Measurements from ENCODE around the gene LIMCH1. TPM values are rescaled to one million over a fixed set of nuclear protein-coding genes. Genes with fewer than 3 reads are reported as not detected.
"Not testable (repeated sequence)": the region's sequence is repeated elsewhere in the genome, so short reads cannot be mapped to it uniquely, and the experiment has no call there.

Gene LIMCH1
- total RNA-seq, 2 experiments from 2014 or later, result not detected

- H3K4me1 Mint-ChIP-seq, result no peaks in the 10 kb centered on the region
- no peak overlapping the region for H3K4me3 Mint-ChIP-seq
- peaks cover 8% of the 10 kb centered on the region for H3K27me3 Mint-ChIP-seq
- POLR2A ChIA-PET, result no interaction called here
- no peak overlapping the region for H3K27ac Mint-ChIP-seq
- DNase-seq (no peak), ATAC-seq (no peak)
- intact Hi-C loops (cut with DNase I, micrococcal nuclease), result no loop called here
- no peaks in the 10 kb centered on the region for H3K36me3 Mint-ChIP-seq (ENCODE audit: low read depth)
- no peaks in the 10 kb centered on the region for H3K9me3 Mint-ChIP-seq (ENCODE audit: low read depth)
- CTCF ChIA-PET, result no interaction called here
Observed at GRCh38 chr4:41701983-41702382, 164.0 kb downstream of the LIMCH1 start.

- no peak for DNase-seq
- Mint-ChIP-seq H3K4me3 (no peak overlapping the region), H3K4me1 (no peaks in the 10 kb centered on the region), H3K9me3 (ENCODE audit: low read depth) (no peaks in the 10 kb centered on the region), H3K27me3 (peaks cover 7% of the 10 kb centered on the region), H3K36me3 (ENCODE audit: low read depth) (no peaks in the 10 kb centered on the region), H3K27ac (no peak overlapping the region)
- intact Hi-C loops (cut with DNase I, micrococcal nuclease), result no loop called here
- CTCF ChIA-PET, result no interaction called here
- ATAC-seq, result no peak
- POLR2A ChIA-PET, result no interaction called here
Observed at GRCh38 chr4:41702770-41703169, 164.8 kb downstream of the LIMCH1 start.

- Mint-ChIP-seq H3K4me3 (no peak overlapping the region), H3K4me1 (no peaks in the 10 kb centered on the region), H3K36me3 (ENCODE audit: low read depth) (no peaks in the 10 kb centered on the region), H3K27ac (no peak overlapping the region), H3K9me3 (ENCODE audit: low read depth) (no peaks in the 10 kb centered on the region), H3K27me3 (peaks cover 8% of the 10 kb centered on the region)
- ChIA-PET POLR2A (no interaction called here), CTCF (no interaction called here)
- no peak for DNase-seq
- intact Hi-C loops (cut with DNase I, micrococcal nuclease), result no loop called here
- ATAC-seq, result no peak
Observed at GRCh38 chr4:41703785-41704184, 165.8 kb downstream of the LIMCH1 start.

- ChIA-PET CTCF (no interaction called here), POLR2A (no interaction called here)
- DNase-seq, result no peak
- Mint-ChIP-seq H3K27me3 (peaks cover 4% of the 10 kb centered on the region), H3K9me3 (ENCODE audit: low read depth) (peaks cover 5% of the 10 kb centered on the region), H3K36me3 (ENCODE audit: low read depth) (no peaks in the 10 kb centered on the region), H3K4me3 (no peak overlapping the region), H3K4me1 (no peaks in the 10 kb centered on the region), H3K27ac (no peak overlapping the region)
- intact Hi-C loops (cut with DNase I, micrococcal nuclease), result no loop called here
- no peak for ATAC-seq
Observed at GRCh38 chr4:41709844-41710481, 172.0 kb downstream of the LIMCH1 start.

- ATAC-seq, result not testable (repeated sequence)
Observed at GRCh38 chr4:41711654-41712053, 173.7 kb downstream of the LIMCH1 start.

GRCh38 chr4:41712425-41712824 lies 174.5 kb downstream of the LIMCH1 start:
- ATAC-seq, result no peak
- Mint-ChIP-seq H3K9me3 (ENCODE audit: low read depth) (peaks cover 5% of the 10 kb centered on the region), H3K27me3 (peaks cover 4% of the 10 kb centered on the region), H3K27ac (no peak overlapping the region), H3K4me3 (no peak overlapping the region), H3K36me3 (ENCODE audit: low read depth) (no peaks in the 10 kb centered on the region), H3K4me1 (no peaks in the 10 kb centered on the region)
- intact Hi-C loops (cut with DNase I, micrococcal nuclease), result no loop called here
- no peak for DNase-seq
- ChIA-PET CTCF (no interaction called here), POLR2A (no interaction called here)

More at GRCh38 chr4:41711654-41712053, 173.7 kb downstream of the LIMCH1 start:
- CTCF ChIA-PET; H3K4me1 Mint-ChIP-seq; H3K27me3 Mint-ChIP-seq; DNase-seq; intact Hi-C loops (cut with DNase I, micrococcal nuclease); H3K27ac Mint-ChIP-seq; POLR2A ChIA-PET; H3K4me3 Mint-ChIP-seq; H3K9me3 Mint-ChIP-seq (ENCODE audit: low read depth); H3K36me3 Mint-ChIP-seq (ENCODE audit: low read depth): not testable (repeated sequence)

GRCh38 chr4:41713768-41714167 lies 175.8 kb downstream of the LIMCH1 start:
- ChIA-PET CTCF (no interaction called here), POLR2A (no interaction called here)
- Mint-ChIP-seq H3K36me3 (ENCODE audit: low read depth) (no peaks in the 10 kb centered on the region), H3K9me3 (ENCODE audit: low read depth) (peaks cover 5% of the 10 kb centered on the region), H3K4me1 (no peaks in the 10 kb centered on the region), H3K4me3 (no peak overlapping the region), H3K27me3 (peaks cover 2% of the 10 kb centered on the region), H3K27ac (no peak overlapping the region)
- ATAC-seq (no peak), DNase-seq (no peak)
- intact Hi-C loops (cut with DNase I, micrococcal nuclease), result no loop called here

- intact Hi-C loops (cut with DNase I, micrococcal nuclease), result no loop called here
- ChIA-PET CTCF (no interaction called here), POLR2A (no interaction called here)
- Mint-ChIP-seq H3K27ac (no peak overlapping the region), H3K4me1 (no peaks in the 10 kb centered on the region), H3K9me3 (ENCODE audit: low read depth) (peaks cover 5% of the 10 kb centered on the region), H3K27me3 (peaks cover 4% of the 10 kb centered on the region), H3K4me3 (no peak overlapping the region), H3K36me3 (ENCODE audit: low read depth) (no peaks in the 10 kb centered on the region)
- ATAC-seq, result no peak
- no peak for DNase-seq
Observed at GRCh38 chr4:41714364-41715000, 176.5 kb downstream of the LIMCH1 start.

- intact Hi-C loops (cut with DNase I, micrococcal nuclease), result no loop called here
- no peak for DNase-seq
- no peak for ATAC-seq
- Mint-ChIP-seq H3K4me1 (no peaks in the 10 kb centered on the region), H3K27me3 (peaks cover 8% of the 10 kb centered on the region), H3K27ac (no peak overlapping the region), H3K36me3 (ENCODE audit: low read depth) (no peaks in the 10 kb centered on the region), H3K9me3 (ENCODE audit: low read depth) (peaks cover 8% of the 10 kb centered on the region), H3K4me3 (no peak overlapping the region)
- CTCF ChIA-PET, result no interaction called here
- POLR2A ChIA-PET, result no interaction called here
Observed at GRCh38 chr4:41715155-41715554, 177.2 kb downstream of the LIMCH1 start.

GRCh38 chr4:41718907-41719306 lies 180.9 kb downstream of the LIMCH1 start:
- no peak for ATAC-seq
- H3K27ac Mint-ChIP-seq, result no peak overlapping the region
- H3K4me3 Mint-ChIP-seq, result no peak overlapping the region
- no peaks in the 10 kb centered on the region for H3K4me1 Mint-ChIP-seq
- H3K9me3 Mint-ChIP-seq (ENCODE audit: low read depth), result peaks cover 5% of the 10 kb centered on the region
- H3K36me3 Mint-ChIP-seq (ENCODE audit: low read depth), result no peaks in the 10 kb centered on the region
- H3K27me3 Mint-ChIP-seq, result peaks cover 7% of the 10 kb centered on the region
- intact Hi-C loops (cut with DNase I, micrococcal nuclease), result no loop called here
- DNase-seq, result no peak
- CTCF ChIA-PET, result interaction anchor here (0.6 to 0.8 kb wide), 2 partner anchors 86 to 169 kb away, joined by 3 read pairs; no protein-coding TSS in a partner anchor
- POLR2A ChIA-PET, result no interaction called here

- DNase-seq (no peak), ATAC-seq (no peak)
- Mint-ChIP-seq H3K27me3 (peaks cover 7% of the 10 kb centered on the region), H3K4me3 (no peak overlapping the region), H3K27ac (no peak overlapping the region), H3K4me1 (no peaks in the 10 kb centered on the region), H3K9me3 (ENCODE audit: low read depth) (peaks cover 5% of the 10 kb centered on the region), H3K36me3 (ENCODE audit: low read depth) (no peaks in the 10 kb centered on the region)
- intact Hi-C loops (cut with DNase I, micrococcal nuclease), result no loop called here
- ChIA-PET POLR2A (no interaction called here), CTCF (interaction anchor here (0.8 kb wide), 1 partner anchor 168 kb away, joined by 3 read pairs; no protein-coding TSS in a partner anchor)
Observed at GRCh38 chr4:41719417-41719816, 181.5 kb downstream of the LIMCH1 start.

- Mint-ChIP-seq H3K9me3 (ENCODE audit: low read depth) (peaks cover 10% of the 10 kb centered on the region), H3K4me1 (no peaks in the 10 kb centered on the region), H3K27ac (no peak overlapping the region), H3K4me3 (no peak overlapping the region), H3K36me3 (ENCODE audit: low read depth) (peaks cover 4% of the 10 kb centered on the region), H3K27me3 (peaks cover 7% of the 10 kb centered on the region)
- ChIA-PET CTCF (no interaction called here), POLR2A (no interaction called here)
- ATAC-seq, result no peak
- no peak for DNase-seq
- intact Hi-C loops (cut with DNase I, micrococcal nuclease), result no loop called here
Observed at GRCh38 chr4:41722181-41722580, 184.2 kb downstream of the LIMCH1 start.
